ENCODE data around the gene ZNF524. TPM values are rescaled to one million over a fixed set of nuclear protein-coding genes. Genes with fewer than 3 reads are reported as not detected.

Gene ZNF524
- total RNA-seq, 3 donors from 2014 or later: 22.3 to 25.6 (median 25.4) TPM

DNA sequence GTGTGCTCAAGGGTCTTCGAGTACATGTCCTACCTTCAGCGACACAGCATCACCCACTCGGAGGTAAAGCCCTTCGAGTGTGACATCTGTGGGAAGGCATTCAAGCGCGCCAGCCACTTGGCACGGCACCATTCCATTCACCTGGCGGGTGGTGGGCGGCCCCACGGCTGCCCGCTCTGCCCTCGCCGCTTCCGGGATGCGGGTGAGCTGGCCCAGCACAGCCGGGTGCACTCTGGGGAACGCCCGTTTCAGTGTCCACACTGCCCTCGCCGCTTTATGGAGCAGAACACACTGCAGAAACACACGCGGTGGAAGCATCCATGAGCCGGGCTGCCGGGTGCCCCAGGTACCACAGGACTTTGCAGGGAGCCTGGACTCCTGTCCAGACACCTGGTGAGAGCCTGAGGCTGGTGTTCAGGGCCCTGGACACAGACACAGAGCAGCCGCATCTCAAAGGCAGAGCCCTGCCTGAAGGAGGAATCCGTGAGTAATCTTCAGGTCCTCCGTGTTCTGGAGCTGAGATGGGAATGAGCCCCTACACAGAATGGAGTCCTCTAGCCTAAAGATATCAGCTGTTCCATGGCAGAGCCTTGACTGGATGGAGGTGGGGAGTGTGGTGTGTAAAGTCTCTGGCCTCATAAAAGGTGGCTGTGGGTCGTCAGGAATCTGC lies 44.9 kb downstream of the ZNF524 start:
- Histone ChIP-seq H3K27ac (no peak overlapping the region), H3K4me1 (peaks cover 13 to 15% of the 10 kb centered on the region in 2 donors), H3K4me3 (peak overlapping the region in 1 of 3 donors; percentile 99), H3K27me3 (no peaks in the 10 kb centered on the region), H3K36me3 (no peaks in the 10 kb centered on the region), H3K9me3 (no peaks in the 10 kb centered on the region)
- no peak for DNase-seq (ENCODE audit: low spot score in 2 of 2)
- TF ChIP-seq POLR2AphosphoS5 (IDR thresholded peaks at IDR 0.05) (no peak), POLR2A (IDR thresholded peaks at IDR 0.05) (no peak)
- TF ChIP-seq, protein P1, sequence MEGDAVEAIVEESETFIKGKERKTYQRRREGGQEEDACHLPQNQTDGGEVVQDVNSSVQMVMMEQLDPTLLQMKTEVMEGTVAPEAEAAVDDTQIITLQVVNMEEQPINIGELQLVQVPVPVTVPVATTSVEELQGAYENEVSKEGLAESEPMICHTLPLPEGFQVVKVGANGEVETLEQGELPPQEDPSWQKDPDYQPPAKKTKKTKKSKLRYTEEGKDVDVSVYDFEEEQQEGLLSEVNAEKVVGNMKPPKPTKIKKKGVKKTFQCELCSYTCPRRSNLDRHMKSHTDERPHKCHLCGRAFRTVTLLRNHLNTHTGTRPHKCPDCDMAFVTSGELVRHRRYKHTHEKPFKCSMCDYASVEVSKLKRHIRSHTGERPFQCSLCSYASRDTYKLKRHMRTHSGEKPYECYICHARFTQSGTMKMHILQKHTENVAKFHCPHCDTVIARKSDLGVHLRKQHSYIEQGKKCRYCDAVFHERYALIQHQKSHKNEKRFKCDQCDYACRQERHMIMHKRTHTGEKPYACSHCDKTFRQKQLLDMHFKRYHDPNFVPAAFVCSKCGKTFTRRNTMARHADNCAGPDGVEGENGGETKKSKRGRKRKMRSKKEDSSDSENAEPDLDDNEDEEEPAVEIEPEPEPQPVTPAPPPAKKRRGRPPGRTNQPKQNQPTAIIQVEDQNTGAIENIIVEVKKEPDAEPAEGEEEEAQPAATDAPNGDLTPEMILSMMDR (IDR thresholded peaks at IDR 0.05): no peak
- intact Hi-C loops (cut with DNase I; ENCODE audit: low total_unique reads): no loop called here

DNA sequence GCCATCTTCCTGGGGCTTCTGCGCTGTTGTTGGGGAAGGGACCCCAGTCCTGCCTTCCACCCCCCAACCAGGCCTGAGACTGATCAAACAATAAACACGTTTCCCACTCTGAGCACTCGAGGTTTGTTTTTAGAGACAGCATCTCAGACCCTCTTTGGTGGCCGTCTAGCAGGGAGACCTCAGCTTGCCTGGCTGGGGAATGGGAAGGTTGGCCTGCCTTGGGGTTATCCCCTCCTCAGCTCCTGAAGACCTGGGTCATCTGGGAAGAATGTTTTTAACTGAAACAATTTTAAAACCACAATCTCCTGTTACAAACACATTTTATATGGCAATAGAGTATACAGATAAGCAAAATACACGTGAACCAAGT lies 45.4 kb downstream of the ZNF524 start:
- Histone ChIP-seq H3K36me3 (no peaks in the 10 kb centered on the region), H3K27me3 (no peaks in the 10 kb centered on the region), H3K4me1 (peaks cover 11 to 13% of the 10 kb centered on the region in 2 donors), H3K9me3 (no peaks in the 10 kb centered on the region), H3K4me3 (no peak overlapping the region), H3K27ac (no peak overlapping the region)
- intact Hi-C loops (cut with DNase I; ENCODE audit: low total_unique reads): no loop called here
- DNase-seq (ENCODE audit: low spot score in 2 of 2): no peak
- TF ChIP-seq POLR2AphosphoS5 (IDR thresholded peaks at IDR 0.05): no peak
- no peak for TF ChIP-seq POLR2A (IDR thresholded peaks at IDR 0.05)
- TF ChIP-seq, protein P1 (IDR thresholded peaks at IDR 0.05): no peak

DNA sequence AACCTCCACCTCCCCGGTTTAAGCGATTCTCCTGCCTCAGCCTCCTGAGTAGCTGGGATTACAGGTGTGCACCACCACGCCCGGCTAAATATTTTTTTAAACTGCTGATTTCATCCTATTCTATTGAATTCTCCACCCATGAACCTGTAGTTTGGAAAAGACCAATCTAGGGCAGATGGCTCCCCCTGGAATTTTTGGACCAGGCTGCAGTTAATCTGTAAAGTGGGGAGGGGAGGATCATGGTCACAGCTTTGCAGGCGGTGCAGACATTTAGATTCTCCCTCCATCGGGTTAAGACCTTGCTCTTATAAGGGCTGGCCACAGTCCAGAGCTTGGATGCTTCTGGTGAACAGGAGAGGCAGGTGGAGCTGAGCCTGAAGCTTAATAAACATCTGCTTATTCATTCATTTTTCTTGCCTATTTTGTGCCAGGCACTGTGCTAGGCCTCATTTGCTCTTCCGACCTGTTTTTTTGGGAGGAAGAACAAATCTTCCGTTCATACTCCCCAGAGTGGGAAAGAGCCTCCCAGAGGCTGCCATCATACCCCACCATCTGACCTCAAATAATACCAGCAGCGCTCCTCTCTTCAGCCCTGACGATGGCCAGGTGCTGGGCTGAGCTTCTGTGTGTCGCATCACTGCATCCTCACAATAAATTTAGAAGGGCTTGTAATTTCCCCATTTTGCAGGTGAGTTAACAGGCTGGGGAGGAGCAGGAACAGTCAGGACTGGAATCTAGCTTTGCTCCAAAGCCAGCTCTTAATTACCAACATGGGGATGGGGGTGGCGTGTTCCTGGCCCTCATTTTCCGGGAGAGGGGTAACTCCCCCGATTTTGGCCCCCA lies 47.0 kb downstream of the ZNF524 start:
- H3K36me3 ChIP-seq: no peaks in the 10 kb centered on the region
- peak overlapping the region; percentile 88 to 98 (median 96) for H3K4me3 ChIP-seq
- TF ChIP-seq POLR2A (IDR thresholded peaks at IDR 0.05): no peak
- TF ChIP-seq POLR2AphosphoS5 (IDR thresholded peaks at IDR 0.05): no peak
- TF ChIP-seq, protein P1 (IDR thresholded peaks at IDR 0.05): no peak
- peak overlapping the region; percentile 86 to 92 for H3K27ac ChIP-seq
- DNase-seq (ENCODE audit: low spot score in 2 of 2): no peak
- H3K27me3 ChIP-seq: no peaks in the 10 kb centered on the region
- H3K9me3 ChIP-seq: no peaks in the 10 kb centered on the region
- intact Hi-C loops (cut with DNase I; ENCODE audit: low total_unique reads): no loop called here
- H3K4me1 ChIP-seq: peaks cover 9 to 11% of the 10 kb centered on the region in 2 donors

DNA sequence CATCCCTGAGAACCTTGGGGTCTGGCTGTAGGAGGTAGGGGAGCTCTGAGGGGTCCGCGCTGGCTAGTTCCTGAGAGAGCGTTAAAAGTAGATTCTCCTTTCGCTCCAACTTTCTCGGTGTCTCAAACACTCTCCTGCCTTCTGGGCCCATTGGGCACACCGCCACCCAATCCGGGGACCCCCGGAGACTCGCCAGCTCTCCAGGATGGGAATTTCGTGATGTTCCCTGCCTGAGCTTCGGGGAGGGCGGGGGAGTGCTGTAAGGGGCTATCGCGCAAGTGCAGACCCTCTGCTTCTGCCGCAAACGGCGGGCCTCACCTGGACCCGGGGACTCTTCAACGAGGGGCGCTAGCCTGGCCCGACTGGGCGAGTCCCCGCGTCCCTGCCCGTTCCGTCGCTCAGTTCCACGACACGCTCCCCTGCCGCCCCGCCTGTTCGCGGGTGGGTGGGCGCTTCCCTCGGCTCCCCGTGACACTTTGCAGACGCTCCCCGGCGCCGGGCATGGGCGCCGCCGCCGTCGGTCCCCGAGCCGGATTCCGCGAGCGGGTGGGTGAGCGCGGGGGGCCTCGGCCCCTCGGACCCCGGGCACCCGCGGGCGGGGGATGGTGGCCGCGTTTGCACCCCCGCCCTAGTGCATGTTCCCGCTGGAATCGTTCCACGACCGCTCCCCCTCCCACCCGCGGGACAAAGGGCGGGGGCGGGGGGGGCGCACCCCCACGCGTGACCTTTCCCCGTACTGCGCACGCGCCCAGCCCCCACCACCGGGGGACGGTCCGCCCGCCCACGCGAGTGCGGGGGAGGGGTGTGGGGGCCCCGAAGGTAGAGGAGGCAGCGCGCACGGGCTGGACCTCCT lies 47.9 kb downstream of the ZNF524 start, which contains the start of gene CCDC106:
TSS of gene CCDC106 (plus strand) at position 481 of the 853 bp plus-strand sequence. CDS start 835 bp downstream, outside the sequence.
- Histone ChIP-seq H3K27ac (peak within 1 kb of the TSS; percentile 86 to 92), H3K9me3 (no peaks in the 10 kb centered on the region), H3K36me3 (no peaks in the 10 kb centered on the region), H3K4me3 (peak within 1 kb of the TSS; percentile 88 to 98 (median 96)), H3K4me1 (peaks cover 9 to 11% of the 10 kb centered on the region in 2 donors), H3K27me3 (no peaks in the 10 kb centered on the region)
- TF ChIP-seq, protein P1 (IDR thresholded peaks at IDR 0.05): no peak
- no peak for DNase-seq (ENCODE audit: low spot score in 2 of 2)
- intact Hi-C loops (cut with DNase I; ENCODE audit: low total_unique reads): no loop called here

All from breast epithelium (tissue), 4 donors.